PFSK-1 (cell line): Measurements from ENCODE around the gene CYP4V2.

ENCODE experiments used
- FOXP2 ChIP-seq: optimal IDR thresholded peaks from 2 replicates; pipeline ENCODE3; 2011; ENCODE audit warnings: borderline replicate concordance, control low read depth, inconsistent platforms; ENCODE audit not compliant: insufficient read depth; ENCODE audit errors: extremely low read length, extremely low read depth
- POLR2AphosphoS5 ChIP-seq: IDR thresholded peaks from 2 replicates; pipeline ENCODE4 v1.6.1; 2012; ENCODE audit warnings: low read depth, mild to moderate bottlenecking, control low read depth, low read length, moderate library complexity
- SIN3A ChIP-seq: IDR thresholded peaks from 2 replicates; pipeline ENCODE4 v1.6.1; 2012; ENCODE audit warnings: mild to moderate bottlenecking, low read length, moderate library complexity, borderline replicate concordance; ENCODE audit not compliant: insufficient read depth
- TAF1 ChIP-seq: IDR thresholded peaks from 2 replicates; pipeline ENCODE4 v1.6.1; 2012; ENCODE audit warnings: low read length, control low read depth, borderline replicate concordance; ENCODE audit not compliant: insufficient read depth
- TF ChIP-seq, protein P1 (sequence below), 2 experiments: IDR thresholded peaks; 2 replicates each; pipeline versions ENCODE4 v1.6.1 to v1.8.0; 2011 to 2012; ENCODE audit warnings: low read depth in 2 of 2, low read length in 2 of 2, control low read depth in 1 of 2, inconsistent platforms in 1 of 2, mild to moderate bottlenecking in 1 of 2, moderate library complexity in 1 of 2; ENCODE audit not compliant: insufficient read depth in 1 of 2

- no peak for TF ChIP-seq TAF1
- no peak for TF ChIP-seq FOXP2
- TF ChIP-seq POLR2AphosphoS5 = no peak
- TF ChIP-seq, protein P1, sequence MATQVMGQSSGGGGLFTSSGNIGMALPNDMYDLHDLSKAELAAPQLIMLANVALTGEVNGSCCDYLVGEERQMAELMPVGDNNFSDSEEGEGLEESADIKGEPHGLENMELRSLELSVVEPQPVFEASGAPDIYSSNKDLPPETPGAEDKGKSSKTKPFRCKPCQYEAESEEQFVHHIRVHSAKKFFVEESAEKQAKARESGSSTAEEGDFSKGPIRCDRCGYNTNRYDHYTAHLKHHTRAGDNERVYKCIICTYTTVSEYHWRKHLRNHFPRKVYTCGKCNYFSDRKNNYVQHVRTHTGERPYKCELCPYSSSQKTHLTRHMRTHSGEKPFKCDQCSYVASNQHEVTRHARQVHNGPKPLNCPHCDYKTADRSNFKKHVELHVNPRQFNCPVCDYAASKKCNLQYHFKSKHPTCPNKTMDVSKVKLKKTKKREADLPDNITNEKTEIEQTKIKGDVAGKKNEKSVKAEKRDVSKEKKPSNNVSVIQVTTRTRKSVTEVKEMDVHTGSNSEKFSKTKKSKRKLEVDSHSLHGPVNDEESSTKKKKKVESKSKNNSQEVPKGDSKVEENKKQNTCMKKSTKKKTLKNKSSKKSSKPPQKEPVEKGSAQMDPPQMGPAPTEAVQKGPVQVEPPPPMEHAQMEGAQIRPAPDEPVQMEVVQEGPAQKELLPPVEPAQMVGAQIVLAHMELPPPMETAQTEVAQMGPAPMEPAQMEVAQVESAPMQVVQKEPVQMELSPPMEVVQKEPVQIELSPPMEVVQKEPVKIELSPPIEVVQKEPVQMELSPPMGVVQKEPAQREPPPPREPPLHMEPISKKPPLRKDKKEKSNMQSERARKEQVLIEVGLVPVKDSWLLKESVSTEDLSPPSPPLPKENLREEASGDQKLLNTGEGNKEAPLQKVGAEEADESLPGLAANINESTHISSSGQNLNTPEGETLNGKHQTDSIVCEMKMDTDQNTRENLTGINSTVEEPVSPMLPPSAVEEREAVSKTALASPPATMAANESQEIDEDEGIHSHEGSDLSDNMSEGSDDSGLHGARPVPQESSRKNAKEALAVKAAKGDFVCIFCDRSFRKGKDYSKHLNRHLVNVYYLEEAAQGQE (IDR thresholded peaks at IDR 0.05; ENCODE audit: insufficient read depth in 1 of 2, low read depth in 2 of 2, low read length in 2 of 2) = no peak
- no peak for TF ChIP-seq SIN3A
These were observed 42.9 kb upstream of the CYP4V2 start for GRCh38 chr4:186148336-186148975.
